Activated CD4-positive, alpha-beta T cell treated with anti-CD3 and anti-CD28 coated beads, Interleukin-2, amount 50 U/mL, for 4 hours (primary cell): Measurements from ENCODE around the gene GSN.

ENCODE experiments used
- DNase-seq, 2 experiments: peaks; one replicate each; pipeline ENCODE4 v3.0.0-alpha.2; 2020

Gene GSN

DNA sequence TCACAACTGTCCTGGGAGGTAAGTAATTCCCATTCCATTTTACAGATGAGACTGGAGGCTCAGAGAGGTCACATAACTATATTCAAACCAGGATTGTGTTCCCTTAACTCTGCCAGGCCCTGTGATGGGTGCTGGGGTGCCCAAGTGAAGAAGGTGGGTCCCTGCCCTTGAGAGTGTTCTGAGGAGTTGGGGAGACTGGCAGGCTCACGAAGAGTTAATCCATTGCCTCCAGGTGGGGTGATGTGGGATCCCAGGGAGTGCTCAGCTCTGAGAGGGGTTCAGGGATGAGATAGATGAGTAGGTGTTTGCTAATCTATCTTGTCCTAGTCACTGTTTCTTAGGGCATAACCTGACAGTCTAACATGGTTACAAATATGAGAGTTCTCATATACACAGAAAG, 36.7 kb downstream of the GSN start:
- no peak for DNase-seq

DNA sequence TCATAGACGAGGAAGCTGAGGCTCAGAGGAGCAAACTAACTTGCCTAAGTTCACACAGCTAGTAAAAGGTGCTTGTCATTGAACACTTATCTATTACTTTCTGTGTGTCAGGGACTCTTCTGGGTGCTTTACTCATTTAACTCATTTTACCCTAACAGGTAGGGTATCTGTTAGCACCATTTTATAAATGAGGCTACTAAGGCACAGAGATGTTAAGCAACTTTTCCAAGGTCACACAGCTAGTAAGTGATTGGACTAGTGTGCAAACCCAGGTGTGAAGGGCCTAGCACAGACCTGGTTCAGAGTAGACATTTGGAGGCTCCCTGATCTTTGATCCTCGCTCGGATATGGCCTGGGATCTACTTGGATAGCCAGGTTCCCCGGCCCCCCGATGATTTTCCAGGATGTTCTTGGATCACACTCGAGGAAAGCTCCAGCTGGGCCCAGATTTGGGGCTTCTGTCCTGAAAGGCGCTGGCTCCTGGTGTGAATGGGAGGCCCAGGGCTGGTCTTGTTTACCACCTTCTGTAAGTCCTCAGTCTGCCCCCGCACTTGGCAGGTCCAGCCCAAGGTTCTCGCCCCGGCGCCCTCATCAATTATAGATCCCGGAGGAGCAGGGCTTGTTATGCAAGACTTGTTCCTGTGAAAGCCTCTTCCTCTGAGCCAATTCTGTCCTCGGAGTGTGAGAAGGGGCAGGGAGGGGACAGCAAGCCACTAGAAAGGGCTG, 37.5 kb downstream of the GSN start:
- no peak for DNase-seq

DNA sequence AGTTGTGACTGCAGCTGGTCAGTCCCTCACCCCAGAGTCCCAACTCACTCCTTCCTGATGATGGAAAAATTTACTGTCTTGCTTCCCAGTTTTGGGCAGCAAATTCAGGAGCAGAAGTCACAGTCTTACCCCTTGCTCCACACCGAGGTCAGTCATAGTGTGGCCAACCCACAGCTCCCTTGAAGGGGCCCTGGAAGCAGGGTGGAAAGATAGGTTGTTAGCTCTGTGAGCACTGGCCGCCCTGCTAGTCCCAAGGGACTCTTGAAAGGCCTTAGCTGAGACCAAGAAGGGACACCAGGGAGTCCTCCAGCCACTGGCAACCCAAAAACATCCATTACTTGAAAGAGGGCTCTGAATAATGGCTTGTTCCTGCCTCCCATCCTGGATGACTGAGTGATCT, 40.0 kb downstream of the GSN start:
- no peak for DNase-seq

DNA sequence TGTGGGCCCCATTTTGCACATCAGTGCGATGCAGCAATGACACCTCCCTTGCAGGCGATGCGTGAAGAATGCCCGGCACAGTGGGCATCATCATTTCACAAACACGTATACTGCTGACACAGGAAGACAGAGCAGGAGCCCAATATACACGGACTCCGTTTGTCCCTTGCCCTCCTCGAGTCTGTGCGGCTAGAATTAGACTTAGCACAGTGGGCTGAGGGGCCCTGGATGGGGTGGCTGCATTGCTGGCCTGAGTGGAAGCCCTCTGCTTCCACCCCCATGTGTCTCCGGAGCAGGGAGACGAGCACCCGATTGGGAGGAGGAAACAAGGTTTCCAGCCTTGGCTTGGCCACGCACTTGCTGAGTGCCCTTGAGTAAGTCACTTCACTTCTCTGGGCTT, 40.8 kb downstream of the GSN start:
- no peak for DNase-seq

DNA sequence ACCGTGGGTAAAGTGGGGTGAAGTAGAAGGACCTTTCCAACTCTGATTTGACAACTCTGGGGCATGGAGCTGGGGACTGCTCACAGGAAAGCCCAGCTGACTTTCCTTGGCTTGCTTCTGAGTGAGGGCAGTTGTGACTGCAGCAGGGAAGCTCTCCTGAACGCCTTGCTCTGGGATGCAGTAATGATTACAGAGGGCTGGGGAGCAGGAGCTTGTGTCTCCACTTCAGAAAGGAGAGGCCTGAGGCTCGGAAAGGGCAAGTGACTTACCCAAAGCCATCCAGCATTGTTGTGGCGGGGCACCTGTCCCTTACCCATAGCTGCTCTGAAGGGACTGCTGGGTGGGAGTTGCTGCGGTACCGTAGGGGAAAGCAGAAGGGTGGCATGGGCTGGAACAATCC, 41.2 kb downstream of the GSN start:
- DNase-seq: no peak

DNA sequence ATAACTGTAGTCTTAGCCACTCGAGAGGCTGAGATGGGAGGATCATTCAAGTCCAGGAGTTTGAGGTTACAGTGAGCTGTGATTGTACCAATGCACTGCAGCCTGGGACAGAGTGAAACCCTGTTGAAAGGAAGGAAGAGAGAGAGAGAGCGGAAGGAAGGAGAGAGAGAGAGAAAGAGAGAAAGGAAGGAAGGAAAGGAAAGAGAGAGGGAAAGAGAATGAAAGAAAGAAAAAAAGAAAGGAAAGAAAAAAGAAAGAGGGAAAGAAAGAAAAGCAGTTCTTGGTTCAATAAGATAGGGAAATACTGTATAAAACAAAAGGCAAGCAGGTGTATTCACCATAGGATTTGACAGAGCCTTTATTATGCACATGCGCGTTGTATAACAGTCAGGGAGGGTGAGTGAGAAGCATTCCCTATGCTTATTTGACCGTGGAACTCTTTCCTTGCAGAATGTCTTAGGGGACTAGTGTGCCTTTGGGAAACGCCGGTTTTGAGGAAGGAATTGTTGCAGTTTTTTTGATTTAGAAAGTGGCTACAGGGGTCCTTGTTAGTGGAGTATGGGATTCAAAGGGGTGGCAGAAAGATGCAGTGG, 42.0 kb downstream of the GSN start:
- DNase-seq: no peak

DNA sequence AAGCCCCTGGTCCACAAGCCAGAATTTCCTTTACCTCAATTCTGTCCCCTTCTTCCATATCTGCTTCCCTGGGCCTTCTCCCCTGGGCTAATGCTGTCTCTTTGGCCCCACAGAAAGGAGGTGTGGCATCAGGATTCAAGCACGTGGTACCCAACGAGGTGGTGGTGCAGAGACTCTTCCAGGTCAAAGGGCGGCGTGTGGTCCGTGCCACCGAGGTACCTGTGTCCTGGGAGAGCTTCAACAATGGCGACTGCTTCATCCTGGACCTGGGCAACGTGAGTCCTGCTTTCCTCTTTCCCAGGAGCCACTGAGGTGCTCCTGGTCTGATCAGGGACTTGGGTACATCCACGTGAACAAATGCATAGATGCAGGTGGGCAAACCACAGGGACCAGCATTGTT, 42.6 kb downstream of the GSN start:
- no peak for DNase-seq

DNA sequence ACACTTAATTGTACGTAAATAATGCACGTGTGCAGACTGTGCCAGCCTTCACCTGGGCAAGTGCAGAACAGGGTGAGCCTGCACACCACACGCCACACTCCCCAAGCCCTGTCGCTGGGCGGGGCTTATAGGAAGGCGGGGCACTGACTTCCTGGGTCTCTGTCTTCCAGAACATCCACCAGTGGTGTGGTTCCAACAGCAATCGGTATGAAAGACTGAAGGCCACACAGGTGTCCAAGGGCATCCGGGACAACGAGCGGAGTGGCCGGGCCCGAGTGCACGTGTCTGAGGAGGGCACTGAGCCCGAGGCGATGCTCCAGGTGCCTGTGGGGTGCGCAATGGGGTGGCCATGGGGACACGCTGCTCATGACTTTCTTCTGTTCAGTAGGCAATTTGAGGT, 44.2 kb downstream of the GSN start:
- no peak for DNase-seq

DNA sequence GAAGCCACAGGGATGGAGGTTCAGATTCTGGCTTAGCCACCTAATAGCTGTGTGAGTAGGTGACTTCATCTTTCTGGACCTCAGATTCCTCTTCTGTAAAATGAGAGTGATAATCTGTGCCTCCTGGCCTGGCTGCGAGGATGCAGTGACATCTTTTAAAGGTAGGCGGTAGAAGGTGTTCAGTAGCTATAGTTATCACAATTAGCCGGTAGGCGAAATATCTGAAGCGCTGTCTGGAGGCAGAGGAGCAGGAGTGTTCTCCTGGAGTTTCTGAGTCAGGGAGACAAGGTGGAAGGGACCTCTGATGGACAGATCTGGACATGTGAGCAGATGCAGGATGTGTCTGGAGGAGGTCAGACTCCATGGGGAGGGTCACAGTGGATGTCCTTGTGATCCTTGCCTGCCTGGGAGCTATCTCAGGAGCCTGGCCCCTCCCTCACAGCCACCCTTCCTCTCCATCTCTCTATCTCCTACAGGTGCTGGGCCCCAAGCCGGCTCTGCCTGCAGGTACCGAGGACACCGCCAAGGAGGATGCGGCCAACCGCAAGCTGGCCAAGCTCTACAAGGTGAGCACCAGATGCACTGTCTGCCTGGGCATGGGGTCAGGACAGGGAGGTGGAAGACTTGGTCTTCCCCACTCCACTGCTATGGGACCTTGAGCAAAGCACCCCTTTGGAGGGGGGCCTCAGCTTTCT, 45.6 kb downstream of the GSN start:
- no peak for DNase-seq

DNA sequence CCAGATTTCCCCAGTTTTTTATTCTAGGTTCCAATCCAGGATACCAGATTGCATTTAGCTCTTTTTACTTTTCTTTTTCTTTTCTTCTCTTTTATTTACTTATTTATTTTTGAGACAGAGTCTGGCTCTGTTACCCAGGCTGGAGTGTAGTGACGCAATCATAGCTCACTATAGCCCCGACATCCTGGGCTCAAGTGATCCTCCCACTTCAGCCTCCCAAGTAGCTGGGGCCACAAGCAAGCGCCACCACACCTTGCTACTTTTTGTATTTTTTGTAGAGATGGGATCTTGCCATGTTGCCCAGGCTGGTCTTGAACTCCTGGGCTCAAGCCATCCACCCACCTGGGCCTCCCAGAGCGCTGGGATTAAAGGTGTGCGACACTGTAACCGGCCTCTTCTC, 48.4 kb downstream of the GSN start:
- DNase-seq: no peak

DNA sequence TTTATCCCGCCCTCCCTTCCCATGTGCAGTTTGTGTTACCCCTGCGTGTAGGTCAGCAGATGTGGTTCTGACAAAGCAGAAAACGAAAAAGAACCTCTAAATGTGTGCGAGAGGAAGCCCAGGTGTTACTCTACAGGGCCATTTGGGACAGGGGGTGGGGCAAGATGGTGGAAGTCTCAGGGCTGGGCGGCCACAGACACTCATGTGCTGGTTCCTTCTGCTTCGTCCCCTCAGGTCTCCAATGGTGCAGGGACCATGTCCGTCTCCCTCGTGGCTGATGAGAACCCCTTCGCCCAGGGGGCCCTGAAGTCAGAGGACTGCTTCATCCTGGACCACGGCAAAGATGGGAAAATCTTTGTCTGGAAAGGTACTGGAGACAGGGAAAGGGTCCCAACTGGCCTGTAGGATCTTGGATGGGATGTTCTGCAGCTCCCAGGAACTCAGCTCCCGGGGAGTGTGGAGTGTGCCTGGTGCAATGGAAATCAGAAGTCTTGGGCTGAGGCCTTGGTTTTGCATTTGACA, 49.0 kb downstream of the GSN start:
- DNase-seq: no peak

DNA sequence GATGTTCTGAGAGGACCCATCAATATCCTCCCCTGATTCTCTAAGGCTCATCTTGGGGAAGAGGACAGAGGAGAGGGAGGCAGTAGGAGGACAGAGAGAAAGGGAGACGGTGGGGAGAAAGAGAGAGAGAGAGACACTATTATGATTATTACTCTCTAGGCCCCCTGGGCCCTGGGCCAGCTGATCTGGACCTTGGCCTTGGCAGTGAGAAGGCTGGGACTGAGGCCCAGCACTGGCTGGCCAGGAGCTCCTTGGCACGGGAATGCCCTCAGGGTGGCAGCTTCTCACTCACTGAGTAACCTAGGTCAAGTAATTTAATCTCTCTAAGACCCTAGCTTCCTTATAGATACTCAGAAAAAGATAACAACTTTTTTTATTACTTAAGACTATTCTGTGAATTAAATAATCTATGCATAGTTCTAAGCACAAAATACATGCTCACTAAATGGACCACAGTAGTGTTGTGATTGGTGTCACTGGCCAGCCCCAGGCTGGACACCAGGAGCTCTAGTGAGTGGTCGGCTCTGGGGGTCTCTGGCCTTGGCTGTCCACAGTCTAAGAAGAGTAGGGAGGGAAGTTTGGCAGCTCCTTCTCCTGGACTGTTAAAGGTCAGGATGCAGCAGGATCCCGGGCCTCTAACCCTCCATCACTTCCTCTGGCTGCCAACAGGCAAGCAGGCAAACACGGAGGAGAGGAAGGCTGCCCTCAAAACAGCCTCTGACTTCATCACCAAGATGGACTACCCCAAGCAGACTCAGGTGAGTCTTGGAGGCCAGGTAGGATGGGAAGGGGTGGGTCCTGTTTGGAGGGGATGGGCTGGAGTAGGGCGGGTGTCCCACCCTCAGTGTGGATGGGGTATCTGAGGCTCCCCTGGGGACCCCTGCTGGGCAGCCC, 50.0 kb downstream of the GSN start:
- no peak for DNase-seq

DNA sequence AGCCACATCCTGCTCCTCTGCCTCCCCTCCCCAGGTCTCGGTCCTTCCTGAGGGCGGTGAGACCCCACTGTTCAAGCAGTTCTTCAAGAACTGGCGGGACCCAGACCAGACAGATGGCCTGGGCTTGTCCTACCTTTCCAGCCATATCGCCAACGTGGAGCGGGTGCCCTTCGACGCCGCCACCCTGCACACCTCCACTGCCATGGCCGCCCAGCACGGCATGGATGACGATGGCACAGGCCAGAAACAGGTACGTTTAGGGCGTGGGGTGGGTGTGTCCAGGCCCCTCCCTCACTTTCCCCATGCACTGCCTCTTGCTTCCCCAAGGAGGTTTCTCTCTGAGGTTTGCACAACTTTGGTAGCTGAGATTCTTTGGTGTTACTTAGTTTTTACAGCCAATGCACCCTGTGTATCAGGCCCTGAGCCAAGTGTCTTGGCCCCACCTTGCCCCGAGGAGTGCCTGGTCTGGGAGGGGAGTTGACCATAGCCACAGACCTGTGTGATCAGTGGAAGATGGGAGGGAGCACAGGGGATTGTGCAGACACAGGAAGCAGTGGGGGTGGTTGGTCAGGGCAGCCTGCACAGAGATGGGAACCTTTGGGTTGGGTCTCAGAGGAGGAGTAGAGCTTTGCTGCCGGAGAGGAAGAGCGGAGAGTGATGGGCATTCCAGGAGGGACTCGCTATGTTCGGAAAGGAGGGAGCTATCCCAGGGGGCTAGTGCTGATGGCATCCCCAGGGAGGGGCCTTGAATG, 50.8 kb downstream of the GSN start:
- no peak for DNase-seq

DNA sequence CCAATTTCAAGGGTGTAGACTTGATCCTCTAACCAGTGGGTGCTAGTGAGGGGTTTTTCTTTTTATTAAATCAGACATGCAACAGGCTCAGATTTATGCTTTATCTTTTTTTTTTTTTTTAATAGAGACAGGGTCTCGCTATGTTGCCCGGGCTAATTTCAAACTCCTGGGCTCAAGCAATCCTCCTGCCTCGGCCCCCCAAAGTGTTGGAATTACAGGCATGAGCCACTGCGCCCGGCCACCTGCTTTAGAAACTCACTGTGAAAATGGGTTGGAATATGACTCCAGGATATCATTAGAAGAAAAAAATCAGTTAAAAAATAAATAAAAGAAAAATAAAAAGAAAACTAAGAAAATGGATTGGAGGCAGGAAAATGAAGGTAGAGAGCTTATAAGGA, 51.4 kb downstream of the GSN start:
- no peak for DNase-seq

DNA sequence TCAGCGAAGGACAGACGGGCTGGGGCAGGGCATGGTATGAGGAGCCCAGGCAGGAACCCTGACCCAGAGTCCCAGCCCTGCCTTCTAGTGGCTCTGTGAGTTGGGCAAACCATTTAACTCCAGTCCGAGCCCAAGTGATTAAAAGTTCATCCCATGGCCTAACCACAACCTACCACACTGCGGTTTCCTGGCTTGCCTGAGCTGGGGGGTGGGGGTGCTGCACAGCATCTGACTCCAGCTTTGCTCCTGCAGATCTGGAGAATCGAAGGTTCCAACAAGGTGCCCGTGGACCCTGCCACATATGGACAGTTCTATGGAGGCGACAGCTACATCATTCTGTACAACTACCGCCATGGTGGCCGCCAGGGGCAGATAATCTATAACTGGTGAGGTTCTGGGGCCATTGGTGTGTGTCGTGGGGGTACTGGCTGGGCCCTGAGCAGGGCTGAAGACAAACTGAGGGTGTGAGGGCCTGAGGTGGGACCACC, 53.1 kb downstream of the GSN start:
- no peak for DNase-seq

DNA sequence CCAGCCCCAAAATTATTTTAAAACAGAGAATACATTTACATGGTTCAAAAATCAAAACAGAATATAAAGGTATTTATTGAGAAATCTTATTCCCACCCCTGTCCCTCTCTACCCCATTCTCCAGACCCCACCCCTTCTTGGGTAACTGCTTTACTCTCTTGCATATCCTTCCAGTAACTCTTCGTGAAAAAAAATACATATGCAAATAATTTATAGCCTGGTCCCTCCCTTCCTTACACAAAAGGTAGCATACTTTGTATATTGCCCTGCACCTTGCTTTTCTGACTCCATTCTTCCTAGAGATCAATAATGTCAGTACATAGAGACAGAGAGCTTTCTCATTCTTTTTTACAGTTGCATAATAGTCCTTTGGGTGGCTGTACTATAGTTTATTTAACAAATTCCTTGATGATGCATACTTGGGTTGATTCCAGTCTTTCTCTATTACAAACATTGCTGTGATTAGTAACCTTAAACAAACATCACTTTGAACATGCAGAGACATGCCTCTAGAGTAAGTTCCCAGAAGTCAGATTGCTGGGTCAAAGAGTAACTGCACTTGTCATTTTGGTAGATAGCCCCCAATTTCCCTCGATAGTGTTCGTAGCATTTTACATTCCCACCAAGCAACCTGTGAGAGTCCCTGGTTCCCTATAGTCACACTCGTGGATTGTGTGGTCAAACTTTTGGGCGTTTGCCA, 54.2 kb downstream of the GSN start:
- DNase-seq: no peak

DNA sequence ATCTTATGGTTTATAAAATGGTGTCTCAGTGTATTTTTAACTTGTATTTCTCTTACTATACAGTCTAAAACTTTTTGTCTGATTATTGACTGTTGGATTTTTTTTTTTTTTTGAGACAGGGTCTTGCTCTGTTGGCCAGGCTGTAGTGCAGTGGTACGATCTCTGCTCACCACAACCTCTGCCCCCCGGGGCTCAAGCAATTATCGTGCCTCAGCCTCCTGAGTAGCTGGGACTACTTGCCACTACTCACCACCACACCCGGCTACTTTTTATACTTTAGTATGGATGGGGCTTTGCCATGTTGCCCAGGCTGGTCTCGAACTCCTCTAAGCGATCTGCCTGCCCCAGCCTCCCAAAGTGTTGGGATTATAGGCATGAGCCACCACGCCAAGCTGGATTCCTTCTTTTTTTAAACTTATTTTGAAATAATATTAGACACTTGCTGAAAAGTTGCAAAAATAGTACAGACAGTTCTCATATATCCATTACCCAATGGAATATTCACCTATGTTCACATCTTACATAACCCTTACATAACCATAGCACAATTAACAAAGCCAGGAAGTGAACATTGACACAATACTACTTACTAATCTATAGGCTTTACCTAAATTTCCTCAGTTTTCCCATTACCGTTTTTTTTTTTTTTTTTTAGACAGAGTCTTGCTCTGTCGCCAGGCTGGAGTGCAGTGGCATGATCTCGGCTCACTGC, 54.9 kb downstream of the GSN start:
- no peak for DNase-seq

DNA sequence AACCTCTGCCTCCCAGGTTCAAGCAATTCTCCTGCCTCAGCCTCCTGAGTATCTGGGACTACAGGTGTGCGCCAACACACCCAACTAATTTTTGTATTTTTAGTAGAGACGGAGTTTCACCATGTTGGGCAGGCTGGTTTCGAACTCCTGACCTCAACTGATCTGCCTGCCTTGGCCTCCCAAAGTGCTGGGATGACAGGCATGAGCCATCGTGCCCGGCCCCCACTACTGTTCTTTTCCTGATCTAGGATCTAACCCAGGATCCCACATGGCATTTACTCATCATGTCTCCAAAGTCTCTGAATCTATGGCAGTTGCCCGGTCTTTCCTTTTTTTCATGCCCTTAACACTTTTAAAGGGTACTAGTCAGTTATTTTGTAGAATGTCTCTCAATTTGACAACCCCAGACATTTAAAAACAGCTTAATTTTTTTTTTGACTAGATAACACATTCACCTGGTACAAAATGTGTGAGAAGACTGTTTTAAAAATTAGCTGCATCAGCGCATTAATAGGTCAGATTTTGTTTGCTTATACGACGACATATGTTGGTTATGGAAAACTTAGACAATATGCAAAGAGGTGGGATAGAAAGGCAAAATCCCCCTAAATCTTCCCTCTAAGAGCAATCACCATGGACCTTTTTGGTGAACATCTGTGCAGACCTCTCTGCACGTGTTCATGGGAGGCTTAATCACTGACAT, 55.6 kb downstream of the GSN start:
- DNase-seq: no peak

DNA sequence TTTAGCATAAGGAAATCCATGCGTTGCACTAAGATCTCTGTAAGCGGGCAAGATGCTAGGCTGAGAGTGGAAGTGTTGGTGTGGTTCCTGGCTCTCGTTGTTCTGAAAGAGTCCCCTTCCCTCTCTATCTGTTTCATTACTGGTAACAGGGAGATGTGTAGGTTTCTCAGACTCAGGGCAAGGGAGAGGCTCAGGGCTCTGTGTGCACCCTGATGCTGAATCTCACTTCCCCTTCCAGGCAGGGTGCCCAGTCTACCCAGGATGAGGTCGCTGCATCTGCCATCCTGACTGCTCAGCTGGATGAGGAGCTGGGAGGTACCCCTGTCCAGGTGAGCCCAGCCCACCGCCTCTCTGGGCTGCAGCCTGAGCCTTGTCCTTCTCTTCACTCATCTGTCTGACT, 56.4 kb downstream of the GSN start:
- no peak for DNase-seq

DNA sequence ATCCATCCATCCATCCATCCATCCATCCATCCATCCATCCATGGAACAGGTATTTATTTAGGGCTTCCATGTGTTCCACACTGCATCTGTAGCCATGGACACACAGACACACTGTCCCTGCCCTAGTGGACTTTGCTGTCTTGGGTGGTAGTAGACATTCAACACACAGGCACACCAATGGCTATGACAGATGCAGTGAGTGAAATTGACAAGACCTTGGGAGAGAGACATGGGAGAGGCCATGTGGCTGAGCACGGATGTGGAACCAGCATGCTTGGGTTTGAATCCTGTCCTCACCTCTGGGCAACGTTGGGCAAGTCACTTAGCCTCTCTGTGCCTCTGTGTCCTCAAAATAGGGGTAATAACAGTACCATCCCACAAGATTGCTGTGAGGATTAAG, 56.8 kb downstream of the GSN start:
- DNase-seq: no peak
